Keratinocyte (primary cell): Measurements from ENCODE around the gene SPTBN1. TPM values are rescaled to one million over a fixed set of nuclear protein-coding genes. Genes with fewer than 3 reads are reported as not detected.

Experiments
- DNase-seq: peaks from one replicate; pipeline ENCODE4 v3.0.0-alpha.2; 2011; ENCODE audit warnings: low read depth, missing footprints, low spot score
- FAIRE-seq: peaks from 2 replicates; lab custom pipeline; 2011; peaks lifted over from hg19 to GRCh38; lab: Jason Lieb, UNC
- H2AFZ ChIP-seq: 2 replicates; pipeline ENCODE4 v1.6.0; 2012; ENCODE audit warnings: low read length, control low read depth, inconsistent platforms; ENCODE audit not compliant: control insufficient read depth
- H3K27ac ChIP-seq: 2 replicates; pipeline ENCODE4 v1.5.1; 2011; ENCODE audit warnings: low read length; ENCODE audit not compliant: control insufficient read depth, insufficient read depth
- H3K27me3 ChIP-seq: 3 replicates; pipeline ENCODE4 v1.6.0; 2011; ENCODE audit warnings: low read length; ENCODE audit not compliant: control insufficient read depth, insufficient read depth; ENCODE audit errors: extremely low read depth
- H3K36me3 ChIP-seq, 2 experiments: 2 replicates in 1 of 2; 3 replicates in 1 of 2; pipeline ENCODE4 v1.5.1; 2011; ENCODE audit warnings: low read length in 2 of 2, mild to moderate bottlenecking in 1 of 2; ENCODE audit not compliant: control insufficient read depth in 2 of 2, insufficient read depth in 2 of 2; ENCODE audit errors: extremely low read depth in 1 of 2
- H3K4me1 ChIP-seq: 3 replicates; pipeline ENCODE4 v1.5.1; 2011; ENCODE audit warnings: low read length; ENCODE audit not compliant: control insufficient read depth, insufficient read depth; ENCODE audit errors: extremely low read depth
- H3K4me2 ChIP-seq: 3 replicates; pipeline ENCODE4 v1.6.0; 2011; ENCODE audit warnings: low read depth, low read length; ENCODE audit not compliant: control insufficient read depth, insufficient read depth; ENCODE audit errors: extremely low read depth
- H3K4me3 ChIP-seq, 3 experiments: fragments of 200-600 bp in 1 of 3; sonication (generic) in 1 of 3; 2 replicates in 2 of 3; 3 replicates in 1 of 3; pipeline ENCODE4 v1.5.1; 2011 to 2016; ENCODE audit warnings: low read length in 3 of 3, mild to moderate bottlenecking in 3 of 3, control low read depth in 2 of 3, inconsistent platforms in 1 of 3, low read depth in 1 of 3, mixed read lengths in 1 of 3, mixed run types in 1 of 3, moderate library complexity in 1 of 3; ENCODE audit not compliant: control insufficient read depth in 2 of 3, insufficient read depth in 2 of 3; ENCODE audit errors: extremely low read depth in 1 of 3
- H3K79me2 ChIP-seq: 2 replicates; pipeline ENCODE4 v1.6.0; 2012; ENCODE audit warnings: low read length; ENCODE audit not compliant: control insufficient read depth, insufficient read depth
- H3K9ac ChIP-seq: 3 replicates; pipeline ENCODE4 v1.6.0; 2011; ENCODE audit warnings: low read length; ENCODE audit not compliant: control insufficient read depth, insufficient read depth; ENCODE audit errors: extremely low read depth
- H3K9me1 ChIP-seq: 3 replicates; pipeline ENCODE4 v1.6.0; 2011; ENCODE audit warnings: low read length; ENCODE audit not compliant: control insufficient read depth, insufficient read depth; ENCODE audit errors: extremely low read depth
- H3K9me3 ChIP-seq: 2 replicates; pipeline ENCODE4 v1.5.1; 2012; ENCODE audit warnings: low read depth, low read length; ENCODE audit not compliant: control insufficient read depth
- H4K20me1 ChIP-seq: 3 replicates; pipeline ENCODE4 v1.6.0; 2011; ENCODE audit warnings: low read length; ENCODE audit not compliant: control insufficient read depth, insufficient read depth; ENCODE audit errors: extremely low read depth
- CTCF ChIP-seq, 3 experiments: IDR thresholded peaks in 1 of 3; conservative IDR thresholded peaks in 1 of 3; optimal IDR thresholded peaks in 1 of 3; 2 replicates in 2 of 3; 3 replicates in 1 of 3; pipeline versions ENCODE3 to v1.5.1; 2011; ENCODE audit warnings: low read length in 3 of 3, mild to moderate bottlenecking in 3 of 3, moderate library complexity in 2 of 3, control low read depth in 1 of 3, inconsistent platforms in 1 of 3; ENCODE audit not compliant: insufficient read depth in 2 of 3; ENCODE audit errors: extremely low read depth in 1 of 3
- EZH2 ChIP-seq: IDR thresholded peaks from one replicate; pipeline ENCODE4 v1.6.1; 2012; ENCODE audit warnings: inconsistent platforms, mild to moderate bottlenecking, low read length, moderate library complexity
- dilution Hi-C: fragments of 300-500 bp; cut with MboI; formaldehyde crosslinking; loops from one replicate; pipeline ENCODE4 v1.7.0; 2020; ENCODE audit warnings: low sequenced_read_pairs; ENCODE audit not compliant: extremely low pct_ligation_motif_present
- polyA plus RNA-seq, 5 experiments: library from polyadenylated mRNA; depleted of rRNA in 3 of 5; stranded (reverse) in 3 of 5; stranded (forward) in 1 of 5; unstranded in 1 of 5; fragments of >200 nt; gene quantifications; 1 replicate in 1 of 5; 2 replicates in 3 of 5; 3 replicates in 1 of 5; pipeline versions ENCODE4 v1.2.1 to v1.2.3, GENCODE V29; 2011 to 2012; ENCODE audit warnings: missing spikeins in 2 of 5, low read depth in 1 of 5, low replicate concordance in 1 of 5

The SPTBN1 gene
- polyA plus RNA-seq, 1 donor (not counting 4 experiments of a cell fraction or from before 2014, with no cell fraction given) = 40.0 TPM

GRCh38 chr2:54566896-54567295 lies 110.8 kb downstream of the SPTBN1 start:
- peaks cover 3% of the 10 kb centered on the region for H3K9me1 ChIP-seq
- FAIRE-seq (no peak), DNase-seq (no peak)
- no peak overlapping the region for H3K27ac ChIP-seq
- dilution Hi-C loops = no loop called here
- H4K20me1 ChIP-seq = no peaks in the 10 kb centered on the region
- peaks cover 3 to 5% of the 10 kb centered on the region in 2 experiments for H3K36me3 ChIP-seq
- no peaks in the 10 kb centered on the region for H3K27me3 ChIP-seq
- no peak overlapping the region for H3K4me3 ChIP-seq
- H3K4me2 ChIP-seq = no peak overlapping the region
- H3K9ac ChIP-seq = no peak overlapping the region
- H3K79me2 ChIP-seq = peaks cover 89% of the 10 kb centered on the region
- H3K4me1 ChIP-seq = peaks cover 34% of the 10 kb centered on the region
- no peak for TF ChIP-seq CTCF (optimal IDR thresholded peaks at IDR 0.05 in 1 of 3, IDR thresholded peaks at IDR 0.05 in 1 of 3, conservative IDR thresholded peaks at IDR 0.05 in 1 of 3; ENCODE audit: extremely low read depth in 1 of 3, insufficient read depth in 2 of 3, low read length in 3 of 3)
- TF ChIP-seq EZH2 = no peak
- no peaks in the 10 kb centered on the region for H3K9me3 ChIP-seq
- H2AFZ ChIP-seq = no peak overlapping the region

- dilution Hi-C loops = no loop called here
- no peak for FAIRE-seq
- peak overlapping the region in 1 of 3 experiments; percentile 5 for H3K4me3 ChIP-seq
Measured at GRCh38 chr2:54568876-54569321, 112.8 kb downstream of the SPTBN1 start.

More at GRCh38 chr2:54568876-54569321, 112.8 kb downstream of the SPTBN1 start:
- Histone ChIP-seq H3K27ac (peak overlapping the region; percentile 38), H4K20me1 (no peaks in the 10 kb centered on the region), H3K27me3 (no peaks in the 10 kb centered on the region), H3K9me1 (peaks cover 3% of the 10 kb centered on the region), H3K36me3 (peaks cover 0 to 6% of the 10 kb centered on the region in 2 experiments), H2AFZ (no peak overlapping the region), H3K4me2 (peak overlapping the region; percentile 43), H3K79me2 (peaks cover 88% of the 10 kb centered on the region), H3K9ac (peak overlapping the region; percentile 12), H3K4me1 (peaks cover 54% of the 10 kb centered on the region), H3K9me3 (no peaks in the 10 kb centered on the region)
- no peak for DNase-seq
- TF ChIP-seq EZH2 (no peak), CTCF (optimal IDR thresholded peaks at IDR 0.05 in 1 of 3, IDR thresholded peaks at IDR 0.05 in 1 of 3, conservative IDR thresholded peaks at IDR 0.05 in 1 of 3; ENCODE audit: extremely low read depth in 1 of 3, insufficient read depth in 2 of 3, low read length in 3 of 3) (no peak)
